ENCODE data around the gene HIPK3. TPM values are rescaled to one million over a fixed set of nuclear protein-coding genes. Genes with fewer than 3 reads are reported as not detected.

Gene HIPK3
- 10 to 100 TPM; 31.6 to 33.2 TPM for total RNA-seq
- polyA plus RNA-seq (2013, experiment 1 of 2): 10.5 TPM
- 12.0 TPM for polyA plus RNA-seq (2013, experiment 2 of 2)
- long read RNA-seq, experiment 1, partial matches to known transcripts: 2 of 5 reads
- long read RNA-seq, experiment 1, other reads (novel, unspliced or antisense): 3 of 5 reads
- long read RNA-seq, experiment 2, full-length matches to known transcripts: 18 of 36 reads
- long read RNA-seq, experiment 2, partial matches to known transcripts: 12 of 36 reads
- long read RNA-seq, experiment 2, other reads (novel, unspliced or antisense): 6 of 36 reads
- long read RNA-seq, experiment 3, full-length matches to known transcripts: 4 of 16 reads
- long read RNA-seq, experiment 3, partial matches to known transcripts: 11 of 16 reads
- long read RNA-seq, experiment 3, other reads (novel, unspliced or antisense): 1 of 16 reads
- long read RNA-seq, experiment 4: 0 reads

DNA sequence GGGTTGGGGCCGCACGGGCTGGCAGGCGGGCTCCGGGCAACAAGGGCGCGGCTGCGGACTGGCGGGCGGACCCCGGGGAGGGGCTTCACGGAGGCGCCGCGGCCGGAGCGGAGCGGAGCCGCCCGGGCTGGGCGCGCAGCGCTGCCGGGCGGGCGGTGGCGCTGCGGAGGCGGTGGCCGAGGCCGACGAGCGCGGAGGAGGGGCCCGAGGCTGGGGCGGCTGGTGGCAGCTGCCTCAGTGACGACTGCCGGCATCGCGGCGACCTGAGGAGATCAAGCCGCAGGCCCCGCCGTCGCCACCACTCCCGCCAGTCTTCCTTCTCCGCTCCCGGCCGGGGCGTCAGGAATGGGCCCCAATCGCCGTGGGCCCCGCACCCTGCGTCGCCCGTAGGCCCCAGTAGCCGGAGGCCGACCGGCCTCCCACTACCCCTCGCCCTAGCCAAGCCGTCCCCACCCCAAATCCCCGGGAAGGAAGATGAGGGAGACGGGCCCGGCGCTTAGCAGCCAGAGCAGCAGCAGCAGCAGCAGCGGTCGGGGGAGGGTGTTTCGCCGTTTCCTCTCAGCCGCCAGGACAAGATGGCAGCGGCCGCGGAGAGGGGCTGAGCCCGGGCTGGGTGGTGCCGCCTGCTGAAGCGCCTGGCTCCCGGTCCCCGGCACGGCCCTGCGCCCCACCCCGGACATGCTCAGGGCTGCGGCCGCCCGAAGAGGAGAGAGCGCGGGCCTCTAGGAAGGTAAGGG, at the start of gene HIPK3:
HIPK3 (plus strand) TSS at position 222 of the 737 bp plus-strand sequence.
- Mint-ChIP-seq H3K27ac (peak within 1 kb of the TSS; percentile 98), H3K27me3 (ENCODE audit: insufficient read depth) (no peaks in the 10 kb centered on the region), H3K4me1 (peaks cover 12% of the 10 kb centered on the region), H3K9me3 (no peaks in the 10 kb centered on the region), H3K36me3 (ENCODE audit: low read depth) (no peaks in the 10 kb centered on the region), H3K4me3 (peak within 1 kb of the TSS; percentile 92)
- Histone ChIP-seq H3K27ac (ENCODE audit: low read depth, low read length) (peak within 1 kb of the TSS; percentile 96), H3K9me3 (ENCODE audit: control insufficient read depth, low read length) (no peaks in the 10 kb centered on the region), H3K4me1 (ENCODE audit: control insufficient read depth, insufficient read depth, low read length) (peaks cover 6% of the 10 kb centered on the region), H3K36me3 (ENCODE audit: control insufficient read depth, insufficient read depth, low read length) (no peaks in the 10 kb centered on the region), H3K9ac (ENCODE audit: extremely low read depth, low read length, poor library complexity, severe bottlenecking) (peak within 1 kb of the TSS; percentile 86), H3K27me3 (ENCODE audit: control insufficient read depth, insufficient read depth, low read length, poor library complexity, severe bottlenecking) (no peaks in the 10 kb centered on the region), H3K4me3 (ENCODE audit: low read length) (peak within 1 kb of the TSS; percentile 98)
- TF ChIP-seq, protein P1, sequence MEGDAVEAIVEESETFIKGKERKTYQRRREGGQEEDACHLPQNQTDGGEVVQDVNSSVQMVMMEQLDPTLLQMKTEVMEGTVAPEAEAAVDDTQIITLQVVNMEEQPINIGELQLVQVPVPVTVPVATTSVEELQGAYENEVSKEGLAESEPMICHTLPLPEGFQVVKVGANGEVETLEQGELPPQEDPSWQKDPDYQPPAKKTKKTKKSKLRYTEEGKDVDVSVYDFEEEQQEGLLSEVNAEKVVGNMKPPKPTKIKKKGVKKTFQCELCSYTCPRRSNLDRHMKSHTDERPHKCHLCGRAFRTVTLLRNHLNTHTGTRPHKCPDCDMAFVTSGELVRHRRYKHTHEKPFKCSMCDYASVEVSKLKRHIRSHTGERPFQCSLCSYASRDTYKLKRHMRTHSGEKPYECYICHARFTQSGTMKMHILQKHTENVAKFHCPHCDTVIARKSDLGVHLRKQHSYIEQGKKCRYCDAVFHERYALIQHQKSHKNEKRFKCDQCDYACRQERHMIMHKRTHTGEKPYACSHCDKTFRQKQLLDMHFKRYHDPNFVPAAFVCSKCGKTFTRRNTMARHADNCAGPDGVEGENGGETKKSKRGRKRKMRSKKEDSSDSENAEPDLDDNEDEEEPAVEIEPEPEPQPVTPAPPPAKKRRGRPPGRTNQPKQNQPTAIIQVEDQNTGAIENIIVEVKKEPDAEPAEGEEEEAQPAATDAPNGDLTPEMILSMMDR (conservative IDR thresholded peaks at IDR 0.05): peak; percentile 47
- peak; percentile 91 for DNase-seq
- 0% methylated on average over 18 to 85 of the region's 85 CpGs for WGBS, 2 experiments (ENCODE audit: insufficient coverage in 1 of 2, insufficient read length in 1 of 2)

- TF ChIP-seq, protein P1 (conservative IDR thresholded peaks at IDR 0.05): no peak
- DNase-seq: no peak
- Histone ChIP-seq H3K27me3 (ENCODE audit: control insufficient read depth, insufficient read depth, low read length, poor library complexity, severe bottlenecking) (no peaks in the 10 kb centered on the region), H3K9me3 (ENCODE audit: control insufficient read depth, low read length) (no peaks in the 10 kb centered on the region), H3K4me1 (ENCODE audit: control insufficient read depth, insufficient read depth, low read length) (no peaks in the 10 kb centered on the region), H3K36me3 (ENCODE audit: control insufficient read depth, insufficient read depth, low read length) (no peaks in the 10 kb centered on the region), H3K27ac (ENCODE audit: low read depth, low read length) (no peak overlapping the region), H3K4me3 (ENCODE audit: low read length) (no peak overlapping the region), H3K9ac (ENCODE audit: extremely low read depth, low read length, poor library complexity, severe bottlenecking) (no peak overlapping the region)
- Mint-ChIP-seq H3K4me1 (no peaks in the 10 kb centered on the region), H3K27me3 (ENCODE audit: insufficient read depth) (no peaks in the 10 kb centered on the region), H3K36me3 (ENCODE audit: low read depth) (no peaks in the 10 kb centered on the region), H3K9me3 (no peaks in the 10 kb centered on the region), H3K27ac (peak overlapping the region; percentile 31), H3K4me3 (no peak overlapping the region)
- 47 to 83% methylated on average over 2 to 4 of the region's 4 CpGs for WGBS, 2 experiments (ENCODE audit: insufficient coverage in 1 of 2, insufficient read length in 1 of 2)
These were observed 49.7 kb upstream of the HIPK3 start for GRCh38 chr11:33207408-33207985.

DNA sequence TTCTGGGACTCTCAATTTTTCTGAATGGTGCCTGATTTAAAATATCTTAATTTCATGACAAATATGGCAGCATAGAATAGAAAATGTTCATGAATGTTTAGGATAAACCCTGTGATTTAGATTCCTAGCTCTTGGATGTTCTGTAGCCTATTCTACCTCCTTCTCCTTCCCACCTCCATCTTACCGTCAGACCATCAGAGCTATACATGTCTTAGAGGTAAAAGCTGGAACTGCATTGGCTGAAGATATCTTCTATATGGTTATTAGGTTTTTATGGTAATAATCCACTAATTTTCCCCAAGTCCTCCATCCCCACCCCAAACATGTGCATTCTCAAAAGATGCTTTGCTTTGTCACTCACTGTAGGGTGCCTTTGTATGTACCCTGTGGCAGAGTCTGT, 49.0 kb upstream of the HIPK3 start:
- no peaks in the 10 kb centered on the region for H3K4me1 ChIP-seq (ENCODE audit: control insufficient read depth, insufficient read depth, low read length)
- H3K27me3 ChIP-seq (ENCODE audit: control insufficient read depth, insufficient read depth, low read length, poor library complexity, severe bottlenecking): no peaks in the 10 kb centered on the region
- DNase-seq: no peak
- TF ChIP-seq, protein P1 (conservative IDR thresholded peaks at IDR 0.05): peak; percentile 30
- Mint-ChIP-seq H3K27me3 (ENCODE audit: insufficient read depth) (no peaks in the 10 kb centered on the region), H3K4me3 (no peak overlapping the region), H3K27ac (no peak overlapping the region), H3K36me3 (ENCODE audit: low read depth) (no peaks in the 10 kb centered on the region), H3K4me1 (no peaks in the 10 kb centered on the region), H3K9me3 (no peaks in the 10 kb centered on the region)
- H3K9ac ChIP-seq (ENCODE audit: extremely low read depth, low read length, poor library complexity, severe bottlenecking): no peak overlapping the region
- no peak overlapping the region for H3K27ac ChIP-seq (ENCODE audit: low read depth, low read length)
- no peak overlapping the region for H3K4me3 ChIP-seq (ENCODE audit: low read length)
- no peaks in the 10 kb centered on the region for H3K9me3 ChIP-seq (ENCODE audit: control insufficient read depth, low read length)
- WGBS, 2 experiments (ENCODE audit: insufficient coverage in 1 of 2, insufficient read length in 1 of 2): 67% methylated on average over 1 of the region's 1 CpG; no CpG with 5 or more reads in 1 of the 2 experiments
- no peaks in the 10 kb centered on the region for H3K36me3 ChIP-seq (ENCODE audit: control insufficient read depth, insufficient read depth, low read length)
